ENCODE data around the gene PLEKHA4. TPM values are rescaled to one million over a fixed set of nuclear protein-coding genes. Genes with fewer than 3 reads are reported as not detected.

The PLEKHA4 gene
- total and polyA plus RNA-seq, 9 of the 15 experiments (the other 6 are each of a cell fraction or from before 2014, with no cell fraction given) = 0.07 to 30.8 (median 11.4) TPM

GRCh38 chr19:48900477-48901406 is 32.3 kb upstream of the PLEKHA4 start (continued):
- TF ChIP-seq, protein P1, sequence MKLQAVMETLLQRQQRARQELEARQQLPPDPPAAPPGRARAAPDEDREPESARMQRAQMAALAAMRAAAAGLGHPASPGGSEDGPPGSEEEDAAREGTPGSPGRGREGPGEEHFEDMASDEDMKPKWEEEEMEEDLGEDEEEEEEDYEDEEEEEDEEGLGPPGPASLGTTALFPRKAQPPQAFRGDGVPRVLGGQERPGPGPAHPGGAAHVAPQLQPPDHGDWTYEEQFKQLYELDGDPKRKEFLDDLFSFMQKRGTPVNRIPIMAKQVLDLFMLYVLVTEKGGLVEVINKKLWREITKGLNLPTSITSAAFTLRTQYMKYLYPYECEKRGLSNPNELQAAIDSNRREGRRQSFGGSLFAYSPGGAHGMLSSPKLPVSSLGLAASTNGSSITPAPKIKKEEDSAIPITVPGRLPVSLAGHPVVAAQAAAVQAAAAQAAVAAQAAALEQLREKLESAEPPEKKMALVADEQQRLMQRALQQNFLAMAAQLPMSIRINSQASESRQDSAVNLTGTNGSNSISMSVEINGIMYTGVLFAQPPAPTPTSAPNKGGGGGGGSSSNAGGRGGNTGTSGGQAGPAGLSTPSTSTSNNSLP (IDR thresholded peaks at IDR 0.05; ENCODE audit: borderline replicate concordance, low read depth, low read length) = no peak
- TF ChIP-seq RBFOX2 (IDR thresholded peaks at IDR 0.05; ENCODE audit: low read depth, low read length) = peak; percentile 50
- TF ChIP-seq, protein P2, sequence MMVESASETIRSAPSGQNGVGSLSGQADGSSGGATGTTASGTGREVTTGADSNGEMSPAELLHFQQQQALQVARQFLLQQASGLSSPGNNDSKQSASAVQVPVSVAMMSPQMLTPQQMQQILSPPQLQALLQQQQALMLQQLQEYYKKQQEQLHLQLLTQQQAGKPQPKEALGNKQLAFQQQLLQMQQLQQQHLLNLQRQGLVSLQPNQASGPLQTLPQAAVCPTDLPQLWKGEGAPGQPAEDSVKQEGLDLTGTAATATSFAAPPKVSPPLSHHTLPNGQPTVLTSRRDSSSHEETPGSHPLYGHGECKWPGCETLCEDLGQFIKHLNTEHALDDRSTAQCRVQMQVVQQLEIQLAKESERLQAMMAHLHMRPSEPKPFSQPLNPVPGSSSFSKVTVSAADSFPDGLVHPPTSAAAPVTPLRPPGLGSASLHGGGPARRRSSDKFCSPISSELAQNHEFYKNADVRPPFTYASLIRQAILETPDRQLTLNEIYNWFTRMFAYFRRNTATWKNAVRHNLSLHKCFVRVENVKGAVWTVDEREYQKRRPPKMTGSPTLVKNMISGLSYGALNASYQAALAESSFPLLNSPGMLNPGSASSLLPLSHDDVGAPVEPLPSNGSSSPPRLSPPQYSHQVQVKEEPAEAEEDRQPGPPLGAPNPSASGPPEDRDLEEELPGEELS (CRISPR knock-in tag; IDR thresholded peaks at IDR 0.05; ENCODE audit: borderline replicate concordance) = peak; percentile 45; the same call in 1 of the 2 replicates
- TF ChIP-seq POLR2G (IDR thresholded peaks at IDR 0.05; ENCODE audit: low read depth, low read length) = peak; percentile 41; the same call in 1 of the 2 replicates
- TF ChIP-seq BRD9 (IDR thresholded peaks at IDR 0.05; ENCODE audit: low read depth, partially characterized antibody) = peak; percentile 16
- TF ChIP-seq ZNF143 (CRISPR knock-in tag; IDR thresholded peaks at IDR 0.05) = peak; percentile 84
- TF ChIP-seq BCL6 (CRISPR knock-in tag; IDR thresholded peaks at IDR 0.05) = no peak
- no peak for TF ChIP-seq ZFP1 (CRISPR knock-in tag; IDR thresholded peaks at IDR 0.05)
- TF ChIP-seq, protein P3, sequence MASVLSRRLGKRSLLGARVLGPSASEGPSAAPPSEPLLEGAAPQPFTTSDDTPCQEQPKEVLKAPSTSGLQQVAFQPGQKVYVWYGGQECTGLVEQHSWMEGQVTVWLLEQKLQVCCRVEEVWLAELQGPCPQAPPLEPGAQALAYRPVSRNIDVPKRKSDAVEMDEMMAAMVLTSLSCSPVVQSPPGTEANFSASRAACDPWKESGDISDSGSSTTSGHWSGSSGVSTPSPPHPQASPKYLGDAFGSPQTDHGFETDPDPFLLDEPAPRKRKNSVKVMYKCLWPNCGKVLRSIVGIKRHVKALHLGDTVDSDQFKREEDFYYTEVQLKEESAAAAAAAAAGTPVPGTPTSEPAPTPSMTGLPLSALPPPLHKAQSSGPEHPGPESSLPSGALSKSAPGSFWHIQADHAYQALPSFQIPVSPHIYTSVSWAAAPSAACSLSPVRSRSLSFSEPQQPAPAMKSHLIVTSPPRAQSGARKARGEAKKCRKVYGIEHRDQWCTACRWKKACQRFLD (CRISPR knock-in tag; IDR thresholded peaks at IDR 0.05) = 0 out of 2 replicates have a peak, but pooled peaks have one; percentile 27
- no peak for TF ChIP-seq EZH2 (IDR thresholded peaks at IDR 0.05; ENCODE audit: borderline replicate concordance, low read depth, low read length)
